Mesenchymal stem cell (in vitro differentiated cells and primary cell): ENCODE results near the gene CUZD1.

Experiments
- DNase-seq: peaks from one replicate; pipeline ENCODE4 v3.0.0-alpha.2; 2013
- H2AFZ ChIP-seq: one replicate; pipeline ENCODE4 v1.6.1; 2013; ENCODE audit warnings: low read depth, mild to moderate bottlenecking, control low read depth, inconsistent platforms, low read length, moderate library complexity
- H2AK5ac ChIP-seq: 2 replicates; pipeline ENCODE4 v1.6.1; 2013; ENCODE audit warnings: low read length, moderate library complexity, mild to moderate bottlenecking, inconsistent platforms; ENCODE audit not compliant: severe bottlenecking
- H2BK120ac ChIP-seq: one replicate; pipeline ENCODE4 v1.6.1; 2013; ENCODE audit warnings: low read depth, mild to moderate bottlenecking, inconsistent platforms, low read length, moderate library complexity
- H2BK12ac ChIP-seq, 2 experiments: one replicate each; pipeline ENCODE4 v1.6.1; 2013; ENCODE audit warnings: inconsistent platforms in 2 of 2, low read length in 2 of 2, mild to moderate bottlenecking in 2 of 2, moderate library complexity in 2 of 2, control low read depth in 1 of 2
- H2BK15ac ChIP-seq: one replicate; pipeline ENCODE4 v1.6.1; 2013; ENCODE audit warnings: mild to moderate bottlenecking, low read depth, inconsistent platforms; ENCODE audit not compliant: poor library complexity, severe bottlenecking
- H2BK5ac ChIP-seq: 2 replicates; pipeline ENCODE4 v1.6.1; 2013; ENCODE audit warnings: low read depth, mild to moderate bottlenecking, low read length, control low read depth, inconsistent platforms; ENCODE audit not compliant: poor library complexity, severe bottlenecking
- H3K14ac ChIP-seq, 2 experiments: one replicate each; pipeline ENCODE4 v1.6.1; 2013; ENCODE audit warnings: inconsistent platforms in 2 of 2, low read length in 2 of 2, control low read depth in 1 of 2, mild to moderate bottlenecking in 1 of 2, moderate library complexity in 1 of 2
- H3K18ac ChIP-seq, 2 experiments: one replicate each; pipeline ENCODE4 v1.6.1; 2013; ENCODE audit warnings: inconsistent platforms in 2 of 2, low read length in 2 of 2, control low read depth in 1 of 2, low read depth in 1 of 2, mild to moderate bottlenecking in 1 of 2
- H3K23ac ChIP-seq, 2 experiments: one replicate each; pipeline ENCODE4 v1.6.1; 2013; ENCODE audit warnings: inconsistent platforms in 2 of 2, low read length in 2 of 2, mild to moderate bottlenecking in 2 of 2, moderate library complexity in 2 of 2, control low read depth in 1 of 2
- H3K27ac ChIP-seq: 2 replicates; pipeline ENCODE4 v1.5.1; 2013; ENCODE audit warnings: mild to moderate bottlenecking, moderate library complexity, low read length, control low read depth, inconsistent platforms; ENCODE audit not compliant: poor library complexity, severe bottlenecking
- H3K27me3 ChIP-seq, 2 experiments: 2 replicates each; pipeline versions ENCODE4 v1.6.1 to v1.7.0; 2013; ENCODE audit warnings: low read length in 2 of 2, mild to moderate bottlenecking in 2 of 2, moderate library complexity in 2 of 2, control low read depth in 1 of 2, inconsistent platforms in 1 of 2; ENCODE audit not compliant: control insufficient read depth in 1 of 2, insufficient read depth in 1 of 2
- H3K36me3 ChIP-seq, 2 experiments: 2 replicates each; pipeline versions ENCODE4 v1.6.1 to v1.7.0; 2013; ENCODE audit warnings: low read length in 2 of 2, control low read depth in 1 of 2, inconsistent platforms in 1 of 2, low read depth in 1 of 2, mild to moderate bottlenecking in 1 of 2; ENCODE audit not compliant: insufficient read depth in 2 of 2, control insufficient read depth in 1 of 2
- H3K4ac ChIP-seq, 2 experiments: one replicate each; pipeline ENCODE4 v1.6.1; 2013; ENCODE audit warnings: inconsistent platforms in 2 of 2, low read length in 2 of 2, mild to moderate bottlenecking in 2 of 2, moderate library complexity in 2 of 2, control low read depth in 1 of 2, low read depth in 1 of 2
- H3K4me1 ChIP-seq: 2 replicates; pipeline ENCODE4 v1.6.1; 2013; ENCODE audit warnings: low read depth, low read length, control low read depth; ENCODE audit not compliant: control insufficient read depth, insufficient read depth
- H3K4me2 ChIP-seq: 2 replicates; pipeline ENCODE4 v1.6.1; 2013; ENCODE audit warnings: low read length, mild to moderate bottlenecking, inconsistent platforms; ENCODE audit not compliant: poor library complexity, severe bottlenecking
- H3K4me3 ChIP-seq, 2 experiments: 2 replicates each; pipeline versions ENCODE4 v1.5.1 to v1.7.0; 2013; ENCODE audit warnings: low read length in 2 of 2, mild to moderate bottlenecking in 2 of 2, control low read depth in 1 of 2, low read depth in 1 of 2; ENCODE audit not compliant: insufficient read depth in 1 of 2
- H3K79me1 ChIP-seq: replicated peaks from 2 replicates; pipeline ENCODE4 v1.6.1; 2013; ENCODE audit warnings: mild to moderate bottlenecking, control low read depth, low read length, inconsistent platforms; ENCODE audit not compliant: poor library complexity, severe bottlenecking
- H3K9ac ChIP-seq: 2 replicates; pipeline ENCODE4 v1.7.0; 2013; ENCODE audit warnings: mild to moderate bottlenecking, low read length, moderate library complexity
- H3K9me3 ChIP-seq: 2 replicates; pipeline ENCODE4 v1.7.0; 2013; ENCODE audit warnings: mild to moderate bottlenecking, low read length; ENCODE audit not compliant: control insufficient read depth
- H4K8ac ChIP-seq: one replicate; pipeline ENCODE4 v1.6.1; 2013; ENCODE audit warnings: inconsistent platforms, mild to moderate bottlenecking, low read length, moderate library complexity
- H4K91ac ChIP-seq: one replicate; pipeline ENCODE4 v1.6.1; 2013; ENCODE audit warnings: mild to moderate bottlenecking, low read length, inconsistent platforms
- WGBS: methylation state at CpG from one replicate; pipeline ENCODE4 v1.1.7; 2013; ENCODE audit warnings: mixed read lengths; 5-methylcytosine and 5-hydroxymethylcytosine counted together

CUZD1 gene

GRCh38 chr10:122827302-122827701, 18.4 kb downstream of the CUZD1 start:
- Histone ChIP-seq H3K18ac (no peak overlapping the region), H3K9ac (no peak overlapping the region), H2BK120ac (no peak overlapping the region), H3K14ac (no peak overlapping the region), H2BK5ac (no peak overlapping the region), H3K36me3 (peaks cover 0 to 12% of the 10 kb centered on the region in 2 experiments), H4K91ac (no peak overlapping the region), H3K27me3 (peaks cover 0 to 5% of the 10 kb centered on the region in 2 experiments), H4K8ac (no peak overlapping the region), H3K79me1 (no peaks in the 10 kb centered on the region), H2AK5ac (no peak overlapping the region), H2BK12ac (no peak overlapping the region), H3K27ac (no peak overlapping the region), H3K4ac (no peak overlapping the region), H2BK15ac (no peak overlapping the region), H3K9me3 (no peaks in the 10 kb centered on the region), H3K4me1 (no peaks in the 10 kb centered on the region), H3K4me2 (no peak overlapping the region), H3K23ac (no peak overlapping the region), H3K4me3 (no peak overlapping the region), H2AFZ (no peak overlapping the region)
- 79% methylated on average over 3 of the region's 3 CpGs for WGBS
- no peak for DNase-seq

GRCh38 chr10:122822973-122823690, 22.5 kb downstream of the CUZD1 start:
- H3K14ac ChIP-seq: peak overlapping the region in 1 of 2 experiments; percentile 32
- no peak overlapping the region for H2AFZ ChIP-seq
- H3K18ac ChIP-seq: no peak overlapping the region
- H3K9ac ChIP-seq: no peak overlapping the region
- 75% methylated on average over 11 of the region's 11 CpGs for WGBS
- no peak for DNase-seq
- no peak overlapping the region for H3K4me2 ChIP-seq
- H3K4ac ChIP-seq: no peak overlapping the region
- H2BK120ac ChIP-seq: no peak overlapping the region
- no peak overlapping the region for H4K91ac ChIP-seq
- no peak overlapping the region for H3K27ac ChIP-seq
- peaks cover 0 to 30% of the 10 kb centered on the region in 2 experiments for H3K27me3 ChIP-seq
- no peak overlapping the region for H3K23ac ChIP-seq
- no peak overlapping the region for H2BK5ac ChIP-seq
- no peak overlapping the region for H2BK15ac ChIP-seq
- no peaks in the 10 kb centered on the region for H3K79me1 ChIP-seq
- no peak overlapping the region for H2BK12ac ChIP-seq
- H3K4me1 ChIP-seq: no peaks in the 10 kb centered on the region
- no peaks in the 10 kb centered on the region for H3K9me3 ChIP-seq
- H4K8ac ChIP-seq: no peak overlapping the region
- H3K4me3 ChIP-seq: no peak overlapping the region
- no peak overlapping the region for H2AK5ac ChIP-seq
- H3K36me3 ChIP-seq: no peaks in the 10 kb centered on the region

GRCh38 chr10:122821808-122822207, 23.8 kb downstream of the CUZD1 start:
- Histone ChIP-seq H3K4ac (no peak overlapping the region), H3K23ac (no peak overlapping the region), H3K36me3 (no peaks in the 10 kb centered on the region), H3K4me1 (no peaks in the 10 kb centered on the region), H3K9me3 (no peaks in the 10 kb centered on the region), H2BK12ac (no peak overlapping the region), H3K18ac (no peak overlapping the region), H3K27ac (no peak overlapping the region), H2BK120ac (no peak overlapping the region), H4K91ac (no peak overlapping the region), H3K4me2 (no peak overlapping the region), H2BK5ac (no peak overlapping the region), H4K8ac (no peak overlapping the region), H3K27me3 (peaks cover 0 to 39% of the 10 kb centered on the region in 2 experiments), H2BK15ac (no peak overlapping the region), H2AFZ (no peak overlapping the region), H3K9ac (no peak overlapping the region), H3K79me1 (no peaks in the 10 kb centered on the region), H2AK5ac (no peak overlapping the region), H3K14ac (no peak overlapping the region), H3K4me3 (no peak overlapping the region)
- DNase-seq: no peak
- 55% methylated on average over 3 of the region's 3 CpGs for WGBS

DNA sequence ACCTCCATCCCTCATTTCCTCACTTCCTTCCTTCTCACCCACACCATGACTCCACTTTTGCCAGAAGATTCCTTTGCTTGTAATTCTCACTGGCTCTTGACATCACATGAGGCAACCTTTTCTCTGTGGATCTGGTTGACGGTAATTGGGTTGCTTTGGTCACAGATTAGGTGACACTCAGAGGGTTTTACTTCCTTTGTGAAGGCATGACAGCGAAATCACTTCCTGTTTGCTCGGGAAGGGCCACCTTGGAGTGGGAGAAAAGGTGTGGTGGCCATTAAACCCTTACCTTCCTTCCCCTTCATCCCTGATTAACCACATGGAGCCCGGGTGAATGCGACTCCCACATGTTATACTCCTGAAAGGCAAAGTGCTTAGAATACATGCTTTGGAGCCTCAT, 30.2 kb downstream of the CUZD1 start:
- 84% methylated on average over 4 of the region's 5 CpGs for WGBS

More for the DNA sequence above, 30.2 kb downstream of the CUZD1 start:
- no peak overlapping the region for H4K8ac ChIP-seq
- no peak for DNase-seq
- H3K9ac ChIP-seq: no peak overlapping the region
- no peaks in the 10 kb centered on the region for H3K9me3 ChIP-seq
- H3K4me1 ChIP-seq: no peaks in the 10 kb centered on the region
- H4K91ac ChIP-seq: no peak overlapping the region
- H3K36me3 ChIP-seq: no peaks in the 10 kb centered on the region
- H3K4me2 ChIP-seq: no peak overlapping the region
- H3K27ac ChIP-seq: no peak overlapping the region
- H2BK5ac ChIP-seq: no peak overlapping the region
- H3K18ac ChIP-seq: no peak overlapping the region
- H2BK12ac ChIP-seq: no peak overlapping the region
- H3K79me1 ChIP-seq: no peaks in the 10 kb centered on the region
- H2AFZ ChIP-seq: no peak overlapping the region
- no peak overlapping the region for H3K4me3 ChIP-seq
- no peak overlapping the region for H3K14ac ChIP-seq
- no peak overlapping the region for H3K4ac ChIP-seq
- H3K27me3 ChIP-seq: peaks cover 0 to 36% of the 10 kb centered on the region in 2 experiments
- no peak overlapping the region for H2AK5ac ChIP-seq
- no peak overlapping the region for H2BK15ac ChIP-seq
- no peak overlapping the region for H2BK120ac ChIP-seq
- H3K23ac ChIP-seq: no peak overlapping the region
